HepG2 (cell line): Measurements from ENCODE around the gene FUOM.

Source experiments
- ZNF101 ChIP-seq: sonication (generic); formaldehyde crosslinking; IDR thresholded peaks from 2 replicates; pipeline ENCODE4 v1.4.0; 2020; ENCODE audit warnings: mild to moderate bottlenecking, low read depth, missing genetic modification reagents, borderline replicate concordance
- ZNF207 ChIP-seq: fragments of 450-650 bp; IDR thresholded peaks from 2 replicates; pipeline ENCODE4 v1.6.1; 2016; ENCODE audit warnings: antibody characterized with exemption, borderline replicate concordance
- TF ChIP-seq, protein P1 (sequence below): IDR thresholded peaks from 2 replicates; pipeline ENCODE4 v1.6.1; 2016; ENCODE audit warnings: low read depth, control low read depth

DNA sequence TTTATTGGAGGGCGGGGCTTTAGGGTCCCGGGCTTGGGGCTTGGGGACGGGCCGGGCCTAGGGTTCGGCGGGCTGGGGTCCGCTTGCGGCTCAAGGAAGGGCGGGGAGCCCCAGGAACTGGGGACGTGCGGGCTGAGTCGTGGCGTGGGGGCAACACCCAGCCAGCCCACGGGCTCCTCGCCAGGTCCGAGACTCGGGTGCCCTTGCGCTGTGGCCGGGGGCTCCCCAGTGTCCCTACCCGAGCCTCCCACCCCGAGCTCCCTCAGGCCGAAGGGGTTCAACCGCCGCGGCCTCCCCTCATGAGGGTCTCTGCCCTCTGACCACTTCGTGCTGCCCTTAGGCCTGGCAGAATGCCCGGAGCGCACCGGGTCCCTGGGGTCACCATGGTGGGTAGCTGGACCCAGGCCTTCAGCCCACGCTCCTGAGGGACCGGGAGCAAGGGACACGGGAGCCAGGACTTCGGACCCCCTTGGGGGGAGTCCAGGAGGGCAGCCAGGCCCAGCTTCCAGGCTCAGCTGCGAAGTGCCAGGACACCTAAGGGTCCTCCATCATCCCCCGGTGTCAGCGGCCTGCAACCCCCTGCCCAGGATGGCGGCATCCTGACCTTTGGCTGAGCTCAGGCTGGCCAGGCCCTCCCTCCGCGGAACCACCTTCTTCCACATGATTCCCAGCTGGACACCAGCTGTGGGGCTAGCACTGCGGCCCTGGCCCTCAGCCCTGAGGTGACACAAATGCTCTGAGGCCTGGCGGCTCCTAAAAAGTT, 524 bp upstream of the FUOM start:
- no peak for TF ChIP-seq ZNF207
- TF ChIP-seq, protein P1, sequence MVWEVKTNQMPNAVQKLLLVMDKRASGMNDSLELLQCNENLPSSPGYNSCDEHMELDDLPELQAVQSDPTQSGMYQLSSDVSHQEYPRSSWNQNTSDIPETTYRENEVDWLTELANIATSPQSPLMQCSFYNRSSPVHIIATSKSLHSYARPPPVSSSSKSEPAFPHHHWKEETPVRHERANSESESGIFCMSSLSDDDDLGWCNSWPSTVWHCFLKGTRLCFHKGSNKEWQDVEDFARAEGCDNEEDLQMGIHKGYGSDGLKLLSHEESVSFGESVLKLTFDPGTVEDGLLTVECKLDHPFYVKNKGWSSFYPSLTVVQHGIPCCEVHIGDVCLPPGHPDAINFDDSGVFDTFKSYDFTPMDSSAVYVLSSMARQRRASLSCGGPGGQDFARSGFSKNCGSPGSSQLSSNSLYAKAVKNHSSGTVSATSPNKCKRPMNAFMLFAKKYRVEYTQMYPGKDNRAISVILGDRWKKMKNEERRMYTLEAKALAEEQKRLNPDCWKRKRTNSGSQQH (CRISPR knock-in tag) = no peak
- no peak for TF ChIP-seq ZNF101 (CRISPR knock-in tag)
